HG02588 (cell line): ENCODE measurements around the gene FTCD.

Experiments
- ATAC-seq: cut with Tn5 transposase; IDR thresholded peaks from one replicate; pipeline ENCODE4 v1.9.1; 2021; ENCODE audit warnings: mild to moderate bottlenecking, moderate library complexity; ENCODE audit not compliant: unreplicated experiment

The FTCD gene

GRCh38 chr21:46095083-46095719 lies 60.2 kb downstream of the FTCD start:
- no peak for ATAC-seq

GRCh38 chr21:46094401-46095082 lies 60.8 kb downstream of the FTCD start:
- no peak for ATAC-seq

- ATAC-seq = no peak
These were observed 61.5 kb downstream of the FTCD start for GRCh38 chr21:46093668-46094400.

GRCh38 chr21:46092811-46093667 lies 62.3 kb downstream of the FTCD start:
- no peak for ATAC-seq

- ATAC-seq = no peak
These were observed 63.2 kb downstream of the FTCD start for GRCh38 chr21:46092026-46092764.

GRCh38 chr21:46091631-46092025 lies 63.8 kb downstream of the FTCD start:
- no peak for ATAC-seq

- ATAC-seq = no peak
These were observed 64.3 kb downstream of the FTCD start for GRCh38 chr21:46091118-46091517.

- no peak for ATAC-seq
These were observed 66.1 kb downstream of the FTCD start for GRCh38 chr21:46089285-46089684.

GRCh38 chr21:46088189-46088588 lies 67.2 kb downstream of the FTCD start:
- ATAC-seq = no peak

- ATAC-seq = no peak
These were observed 67.7 kb downstream of the FTCD start for GRCh38 chr21:46087641-46088040.
